CD14-positive monocyte (primary cell): ENCODE results near the gene SP100. TPM values are rescaled to one million over a fixed set of nuclear protein-coding genes. Genes with fewer than 3 reads are reported as not detected.

Experiments used
- DNase-seq, 3 donors: peaks; one replicate each; pipeline ENCODE4 v3.0.0-alpha.2; 2011 to 2022
- H2AFZ ChIP-seq: 2 replicates; pipeline ENCODE4 v1.6.0; 2012; ENCODE audit warnings: mild to moderate bottlenecking, low read depth, low read length, inconsistent platforms; ENCODE audit not compliant: insufficient read depth, poor library complexity, severe bottlenecking
- H3K27ac ChIP-seq, 2 donors: 1 replicate in 1 of 2; 2 replicates in 1 of 2; pipeline ENCODE4 v1.5.1; 2012 to 2013; ENCODE audit warnings: low read length in 2 of 2, control low read depth in 1 of 2, inconsistent platforms in 1 of 2, low read depth in 1 of 2, mild to moderate bottlenecking in 1 of 2
- H3K27me3 ChIP-seq, 2 donors: one replicate each; pipeline versions ENCODE4 v1.6.0 to v1.6.1; 2011 to 2013; ENCODE audit warnings: low read length in 2 of 2; ENCODE audit not compliant: control insufficient read depth in 2 of 2, insufficient read depth in 2 of 2
- H3K36me3 ChIP-seq, 2 donors: replicated peaks in 1 of 2; 1 replicate in 1 of 2; 2 replicates in 1 of 2; pipeline versions ENCODE4 v1.5.1 to v1.6.1; 2012 to 2013; ENCODE audit warnings: low read length in 2 of 2, control low read depth in 1 of 2, inconsistent platforms in 1 of 2, mild to moderate bottlenecking in 1 of 2; ENCODE audit not compliant: insufficient read depth in 2 of 2, control insufficient read depth in 1 of 2
- H3K4me1 ChIP-seq, 2 donors: 1 replicate in 1 of 2; 2 replicates in 1 of 2; pipeline versions ENCODE4 v1.5.1 to v1.6.1; 2012 to 2013; ENCODE audit warnings: low read length in 2 of 2, control low read depth in 1 of 2, inconsistent platforms in 1 of 2, mild to moderate bottlenecking in 1 of 2, moderate library complexity in 1 of 2; ENCODE audit not compliant: insufficient read depth in 2 of 2, control insufficient read depth in 1 of 2
- H3K4me2 ChIP-seq: replicated peaks from 2 replicates; pipeline ENCODE3; 2012; ENCODE audit warnings: low read length, moderate library complexity, mild to moderate bottlenecking; ENCODE audit not compliant: poor library complexity, severe bottlenecking; ENCODE audit errors: extremely low read depth
- H3K4me3 ChIP-seq, 3 experiments: fragments of 200-600 bp in 1 of 3; sonication (generic) in 1 of 3; replicated peaks in 1 of 3; 1 replicate in 2 of 3; 2 replicates in 1 of 3; pipeline ENCODE4 v1.5.1; 2011 to 2013; ENCODE audit warnings: low read length in 3 of 3, mild to moderate bottlenecking in 3 of 3, control low read depth in 2 of 3, low read depth in 2 of 3, inconsistent platforms in 1 of 3, moderate library complexity in 1 of 3
- H3K79me2 ChIP-seq: 2 replicates; pipeline ENCODE4 v1.6.0; 2012; ENCODE audit warnings: mild to moderate bottlenecking, control low read depth, inconsistent platforms, low read length, moderate library complexity; ENCODE audit not compliant: insufficient read depth
- H3K9ac ChIP-seq: 2 replicates; pipeline ENCODE4 v1.6.0; 2017; ENCODE audit warnings: low read length, mild to moderate bottlenecking; ENCODE audit not compliant: insufficient read depth, poor library complexity, severe bottlenecking
- H3K9me3 ChIP-seq, 2 donors: replicated peaks in 1 of 2; 1 replicate in 1 of 2; 2 replicates in 1 of 2; pipeline versions ENCODE4 v1.5.1 to v1.6.1; 2012 to 2013; ENCODE audit warnings: low read length in 2 of 2, control low read depth in 1 of 2; ENCODE audit not compliant: control insufficient read depth in 1 of 2, insufficient read depth in 1 of 2
- H4K20me1 ChIP-seq: 2 replicates; pipeline ENCODE4 v1.6.0; 2012; ENCODE audit warnings: mild to moderate bottlenecking, low read length, control low read depth, moderate library complexity; ENCODE audit not compliant: insufficient read depth
- H3K27ac Mint-ChIP-seq, 7 donors: one replicate each; pipeline ENCODE4 v1.8.0; 2020; ENCODE audit warnings: mild to moderate bottlenecking in 7 of 7, mixed read lengths in 7 of 7, moderate library complexity in 6 of 7, inconsistent platforms in 2 of 7
- H3K27me3 Mint-ChIP-seq, 3 donors: one replicate each; pipeline ENCODE4 v1.8.0; 2021 to 2022; ENCODE audit warnings: low read depth in 3 of 3, mild to moderate bottlenecking in 3 of 3, mixed read lengths in 3 of 3, moderate library complexity in 3 of 3, inconsistent platforms in 1 of 3
- H3K36me3 Mint-ChIP-seq, 2 donors: one replicate each; pipeline ENCODE4 v1.8.0; 2020; ENCODE audit warnings: mixed read lengths in 2 of 2, inconsistent platforms in 1 of 2, mild to moderate bottlenecking in 1 of 2
- H3K4me1 Mint-ChIP-seq: one replicate; pipeline ENCODE4 v1.8.0; 2020; ENCODE audit warnings: mild to moderate bottlenecking, mixed read lengths
- H3K4me3 Mint-ChIP-seq, 2 donors: one replicate each; pipeline ENCODE4 v1.8.0; 2020; ENCODE audit warnings: mild to moderate bottlenecking in 2 of 2, mixed read lengths in 2 of 2, moderate library complexity in 1 of 2
- H3K9me3 Mint-ChIP-seq, 7 donors: one replicate each; pipeline ENCODE4 v1.8.0; 2020 to 2022; ENCODE audit warnings: mixed read lengths in 7 of 7, mild to moderate bottlenecking in 6 of 7, moderate library complexity in 6 of 7, inconsistent platforms in 2 of 7
- CTCF ChIP-seq: fragments of 200-600 bp; IDR thresholded peaks from one replicate; pipeline ENCODE4 v1.8.0; 2022; ENCODE audit warnings: antibody characterized with exemption, mild to moderate bottlenecking
- WGBS: methylation state at CpG from one replicate; pipeline ENCODE4 v1.1.5; 2013; ENCODE audit warnings: missing lambda C conversion rate; ENCODE audit not compliant: insufficient coverage; 5-methylcytosine and 5-hydroxymethylcytosine counted together
- intact Hi-C, 2 donors: fragments of 100-400 bp; cut with micrococcal nuclease; formaldehyde crosslinking; loops; one replicate each; pipeline versions ENCODE4 v1.15.0 to v1.15.1; 2023
- polyA plus RNA-seq, 3 donors: library from polyadenylated mRNA; depleted of rRNA in 1 of 3; unstranded in 2 of 3; stranded (reverse) in 1 of 3; fragments of 300-500 nt in 2 of 3; fragments of >200 nt in 1 of 3; fragmentation: Illumina TruSeq in 2 of 3; gene quantifications; 1 replicate in 2 of 3; 2 replicates in 1 of 3; pipeline ENCODE4 v1.2.3, GENCODE V29; 2012 to 2021

SP100 gene
- polyA plus RNA-seq, 3 donors = 68.1 to 101 (median 97.4) TPM

GRCh38 chr2:230418341-230419016, 2.5 kb downstream of the SP100 start:
- peaks cover 31% of the 10 kb centered on the region in 2 donors for H3K36me3 Mint-ChIP-seq
- intact Hi-C loops = loop anchor here (5.0 to 10.0 kb wide), 4 partner anchors 91 to 246 kb away; partner anchors contain the start of genes SP110 (in 1 of the 2), SP140 (in 1 of the 2) and SP140L (in 1 of the 2)
- DNase-seq = peak; percentile 23 to 70 (median 61)

More at GRCh38 chr2:230418341-230419016, 2.5 kb downstream of the SP100 start:
- H3K9me3 ChIP-seq = no peaks in the 10 kb centered on the region
- H3K4me2 ChIP-seq = peak overlapping the region; percentile 78
- H3K4me1 ChIP-seq = peaks cover 60 to 78% of the 10 kb centered on the region in 2 donors
- peak overlapping the region; percentile 75 to 99 (median 81) for H3K4me3 ChIP-seq
- TF ChIP-seq CTCF = no peak
- H3K27ac ChIP-seq = peak overlapping the region in 1 of 2 donors; percentile 99
- WGBS = 25% methylated on average over 2 of the region's 9 CpGs
- peaks cover 59% of the 10 kb centered on the region for H4K20me1 ChIP-seq
- peaks cover 73% of the 10 kb centered on the region for H3K4me1 Mint-ChIP-seq
- peak overlapping the region; percentile 37 for H3K9ac ChIP-seq
- H3K4me3 Mint-ChIP-seq = peak overlapping the region; percentile 72 to 91
- no peaks in the 10 kb centered on the region for H3K9me3 Mint-ChIP-seq
- peaks cover 3 to 26% of the 10 kb centered on the region in 2 donors for H3K36me3 ChIP-seq
- H3K79me2 ChIP-seq = peaks cover 88% of the 10 kb centered on the region
- H3K27me3 ChIP-seq = no peaks in the 10 kb centered on the region
- H3K27me3 Mint-ChIP-seq = peaks cover 0 to 2% (median 0%) of the 10 kb centered on the region in 3 donors
- peak overlapping the region; percentile 50 to 98 (median 90) for H3K27ac Mint-ChIP-seq
- H2AFZ ChIP-seq = no peak overlapping the region
